Neural progenitor cell (in vitro differentiated cells): ENCODE data around the gene POLR2C.

ENCODE experiments used
- EZH2 ChIP-seq: fragments of 200-600 bp; sonication (generic); IDR thresholded peaks from 2 replicates; pipeline ENCODE4 v1.6.1; 2017; ENCODE audit warnings: antibody characterized with exemption, mild to moderate bottlenecking, moderate library complexity
- EZH2phosphoT487 ChIP-seq: fragments of 200-600 bp; sonication (generic); IDR thresholded peaks from 2 replicates; pipeline ENCODE4 v1.6.1; 2017; ENCODE audit warnings: antibody characterized with exemption
- TF ChIP-seq, protein P1 (sequence below): fragments of 200-600 bp; sonication (generic); IDR thresholded peaks from 2 replicates; pipeline ENCODE4 v1.5.1; 2017; ENCODE audit warnings: antibody characterized with exemption, mild to moderate bottlenecking

DNA sequence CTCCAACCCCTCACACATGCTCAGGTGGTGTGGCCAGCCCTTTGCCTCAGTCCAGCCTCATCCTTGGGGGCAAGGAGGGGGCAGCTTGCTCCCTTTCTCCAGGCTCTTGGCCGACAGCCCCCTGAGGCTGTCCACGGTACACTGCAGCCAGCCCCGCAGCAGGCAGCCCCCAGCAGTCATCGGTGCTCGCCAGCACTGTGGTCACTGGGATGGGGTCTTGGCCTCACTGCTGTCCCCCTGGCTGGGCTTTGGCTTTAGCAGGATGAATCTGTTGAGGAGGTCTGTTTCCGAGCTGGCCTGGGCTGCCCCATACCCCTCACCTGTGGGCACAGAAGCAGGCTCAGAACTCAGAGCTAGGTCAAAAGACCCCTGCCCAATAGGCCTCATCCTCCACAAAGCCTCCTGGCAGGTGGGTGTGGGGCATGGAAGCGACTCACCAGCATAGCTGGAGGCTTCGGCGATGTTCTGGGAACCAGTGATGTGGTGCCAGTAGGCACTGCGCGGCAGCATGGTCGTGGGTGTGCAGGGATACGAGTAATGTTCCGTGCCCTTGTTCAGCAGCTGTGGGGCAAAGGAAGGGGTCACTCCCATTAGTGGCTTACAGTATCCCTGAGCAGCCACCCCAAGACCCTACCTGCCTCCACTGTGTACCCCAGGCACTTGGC is 10.8 kb downstream of the POLR2C start:
- TF ChIP-seq, protein P1, sequence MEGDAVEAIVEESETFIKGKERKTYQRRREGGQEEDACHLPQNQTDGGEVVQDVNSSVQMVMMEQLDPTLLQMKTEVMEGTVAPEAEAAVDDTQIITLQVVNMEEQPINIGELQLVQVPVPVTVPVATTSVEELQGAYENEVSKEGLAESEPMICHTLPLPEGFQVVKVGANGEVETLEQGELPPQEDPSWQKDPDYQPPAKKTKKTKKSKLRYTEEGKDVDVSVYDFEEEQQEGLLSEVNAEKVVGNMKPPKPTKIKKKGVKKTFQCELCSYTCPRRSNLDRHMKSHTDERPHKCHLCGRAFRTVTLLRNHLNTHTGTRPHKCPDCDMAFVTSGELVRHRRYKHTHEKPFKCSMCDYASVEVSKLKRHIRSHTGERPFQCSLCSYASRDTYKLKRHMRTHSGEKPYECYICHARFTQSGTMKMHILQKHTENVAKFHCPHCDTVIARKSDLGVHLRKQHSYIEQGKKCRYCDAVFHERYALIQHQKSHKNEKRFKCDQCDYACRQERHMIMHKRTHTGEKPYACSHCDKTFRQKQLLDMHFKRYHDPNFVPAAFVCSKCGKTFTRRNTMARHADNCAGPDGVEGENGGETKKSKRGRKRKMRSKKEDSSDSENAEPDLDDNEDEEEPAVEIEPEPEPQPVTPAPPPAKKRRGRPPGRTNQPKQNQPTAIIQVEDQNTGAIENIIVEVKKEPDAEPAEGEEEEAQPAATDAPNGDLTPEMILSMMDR, result no peak
- TF ChIP-seq EZH2, result no peak
- no peak for TF ChIP-seq EZH2phosphoT487
